Measurements from ENCODE around the gene UGGT2.

DNA sequence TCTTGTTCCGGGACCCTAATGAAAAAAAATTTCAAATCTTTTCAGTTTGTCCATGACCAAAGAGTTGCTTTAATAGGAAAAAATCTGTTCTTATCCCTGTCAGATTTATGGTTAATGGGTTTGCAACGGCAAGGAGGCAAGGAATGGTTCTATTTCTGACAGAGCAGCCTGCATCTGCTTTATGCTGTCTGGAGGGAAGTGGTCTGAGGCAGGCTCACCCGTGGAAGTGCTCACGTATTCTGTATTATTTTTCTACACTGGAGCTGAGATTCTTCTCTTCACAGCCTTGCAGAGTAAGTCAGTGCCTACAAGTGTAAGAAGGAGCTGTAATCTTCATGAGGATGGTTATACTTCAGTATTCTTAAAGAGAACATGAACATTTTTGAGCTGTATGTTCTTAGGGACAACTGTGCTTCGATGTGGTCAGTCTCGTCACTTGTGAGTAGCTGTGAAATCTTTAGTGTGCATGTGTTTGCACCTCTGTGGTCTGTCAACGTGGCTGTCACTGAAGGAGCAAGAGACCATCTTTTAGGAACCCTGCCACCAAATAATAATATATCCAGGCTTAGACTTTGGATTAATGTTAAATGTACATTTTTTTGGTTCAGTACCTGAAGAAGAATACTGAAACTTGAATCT lies 262.0 kb downstream of the UGGT2 start:
- TF ChIP-seq HOXA7 (CRISPR knock-in tag; IDR thresholded peaks at IDR 0.05) (no peak), CEBPB (IDR thresholded peaks at IDR 0.05) (no peak)

All from A549 (cell line).